A673 (cell line): ENCODE results near the gene TAF7. TPM values are rescaled to one million over a fixed set of nuclear protein-coding genes. Genes with fewer than 3 reads are reported as not detected.

Source experiments
- BruUV-seq: library from RNA; stranded (reverse); fragments of 400-500 nt; replicated peaks from 2 replicates; lab custom pipeline; 2021; lab: Mats Ljungman, UMichigan
- CTCF ChIA-PET: fragments of 300-600 bp; sonication (Branson Sonifier 250); formaldehyde crosslinking; loops from one replicate; lab custom pipeline; 2022; ENCODE audit warnings: antibody characterized with exemption; lab: Charles Lee
- POLR2A ChIA-PET: fragments of 300-600 bp; sonication (Branson Sonifier 250); formaldehyde crosslinking; loops from one replicate; lab custom pipeline; 2022; ENCODE audit warnings: antibody characterized with exemption; ENCODE audit not compliant: low non-redundant PET; lab: Charles Lee
- DNase-seq: peaks from one replicate; pipeline ENCODE4 v3.0.0-alpha.2; 2015; ENCODE audit warnings: low spot score
- H3K27ac ChIP-seq: fragments of 200-600 bp; sonication (generic); 2 replicates; pipeline ENCODE4 v1.5.1; 2016; ENCODE audit warnings: mixed run types, low read depth, mild to moderate bottlenecking, mixed read lengths, antibody characterized with exemption, low read length; ENCODE audit not compliant: poor library complexity, severe bottlenecking
- H3K27me3 ChIP-seq: fragments of 200-600 bp; sonication (generic); replicated peaks from 2 replicates; pipeline ENCODE4 v1.6.1; 2017; ENCODE audit warnings: mixed run types, low read depth, mild to moderate bottlenecking, mixed read lengths, antibody characterized with exemption, low read length; ENCODE audit not compliant: insufficient read depth, poor library complexity
- H3K36me3 ChIP-seq: fragments of 200-600 bp; sonication (generic); 2 replicates; pipeline ENCODE4 v1.6.1; 2016; ENCODE audit warnings: mixed run types, mild to moderate bottlenecking, mixed read lengths, antibody characterized with exemption, low read length; ENCODE audit not compliant: insufficient read depth, poor library complexity, severe bottlenecking
- H3K4me1 ChIP-seq: fragments of 200-600 bp; sonication (generic); 2 replicates; pipeline ENCODE4 v1.6.1; 2017; ENCODE audit warnings: mixed run types, mild to moderate bottlenecking, mixed read lengths, antibody characterized with exemption, low read length; ENCODE audit not compliant: insufficient read depth, poor library complexity, severe bottlenecking
- H3K4me3 ChIP-seq: fragments of 200-600 bp; sonication (generic); 2 replicates; pipeline ENCODE4 v1.5.1; 2016; ENCODE audit warnings: low read depth, mixed run types, mild to moderate bottlenecking, mixed read lengths, low read length; ENCODE audit not compliant: poor library complexity, severe bottlenecking
- H3K9me3 ChIP-seq: fragments of 200-600 bp; sonication (generic); 2 replicates; pipeline ENCODE4 v1.6.1; 2016; ENCODE audit warnings: mixed run types, low read depth, mild to moderate bottlenecking, mixed read lengths, antibody characterized with exemption, low read length; ENCODE audit not compliant: poor library complexity, severe bottlenecking
- CTCF ChIP-seq: fragments of 300-800, 200-600 bp; sonication (generic); conservative IDR thresholded peaks from 2 replicates; pipeline ENCODE4 v1.5.1; 2017; ENCODE audit warnings: low read depth, mild to moderate bottlenecking, antibody characterized with exemption, low read length, moderate library complexity, mixed read lengths
- EZH2 ChIP-seq: fragments of 200-600 bp; sonication (generic); IDR thresholded peaks from 2 replicates; pipeline ENCODE4 v1.6.1; 2017; ENCODE audit warnings: borderline replicate concordance, low read depth, mild to moderate bottlenecking, mixed read lengths, antibody characterized with exemption, low read length; ENCODE audit not compliant: poor library complexity, severe bottlenecking
- intact Hi-C: fragments of 100-400 bp; cut with micrococcal nuclease; formaldehyde crosslinking; loops from one replicate; pipeline ENCODE4 v1.10.0; 2022; ENCODE audit not compliant: unreplicated experiment
- total RNA-seq: library from RNA; stranded (reverse); gene quantifications from 2 replicates; pipeline ENCODE4 v1.2.3, GENCODE V29; 2021

TAF7 gene
- total RNA-seq, 1 experiment from 2014 or later = 73.4 TPM

DNA sequence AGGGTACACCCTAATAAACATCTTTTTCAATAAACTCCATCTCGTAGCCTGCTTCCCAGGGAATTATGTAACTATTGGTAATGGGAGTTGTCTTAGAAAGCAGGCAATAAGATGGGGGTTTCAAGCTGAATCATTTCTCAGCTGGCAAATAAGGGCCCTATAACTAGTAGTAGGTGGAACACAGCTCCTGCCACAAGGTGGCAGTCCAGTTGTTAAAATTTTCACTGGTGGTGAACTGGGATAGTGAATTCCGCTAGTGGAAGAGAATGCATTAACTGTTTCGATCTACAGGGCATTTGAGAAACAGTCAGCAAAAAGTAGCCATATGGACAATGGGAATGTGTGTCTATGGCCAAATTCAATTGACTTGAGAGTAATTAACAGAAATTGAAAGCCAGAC, 47.7 kb downstream of the TAF7 start:
- Histone ChIP-seq H3K9me3 (peaks cover 26% of the 10 kb centered on the region), H3K27ac (no peak overlapping the region), H3K4me3 (no peak overlapping the region), H3K27me3 (no peaks in the 10 kb centered on the region), H3K36me3 (no peaks in the 10 kb centered on the region), H3K4me1 (no peaks in the 10 kb centered on the region)
- TF ChIP-seq CTCF (0 out of 2 replicates have a peak, but pooled peaks have one; percentile 26), EZH2 (no peak)
- intact Hi-C loops = no loop called here
- POLR2A ChIA-PET = interaction anchor here (0.6 kb wide), 1 partner anchor 365 kb away, joined by 3 read pairs; no protein-coding TSS in a partner anchor
- CTCF ChIA-PET = no interaction called here
- BruUV-seq = no TSS peak
- peak; percentile 7 for DNase-seq

- ChIA-PET CTCF (no interaction called here), POLR2A (no interaction called here)
- H3K4me3 ChIP-seq = no peak overlapping the region
- no peaks in the 10 kb centered on the region for H3K4me1 ChIP-seq
- no peak overlapping the region for H3K27ac ChIP-seq
- BruUV-seq = no TSS peak
- DNase-seq = no peak
- peaks cover 53% of the 10 kb centered on the region for H3K9me3 ChIP-seq
- H3K36me3 ChIP-seq = no peaks in the 10 kb centered on the region
- TF ChIP-seq CTCF (no peak), EZH2 (no peak)
- H3K27me3 ChIP-seq = no peaks in the 10 kb centered on the region
- intact Hi-C loops = no loop called here
These were observed 51.4 kb downstream of the TAF7 start for GRCh38 chr5:141269195-141269594.

Other genes starting within 250 kb of the TAF7 start
- 31.3 and 35.0 TPM in 2 replicates for gene PCDHB2, start 226.2 kb downstream of the TAF7 start, total RNA-seq
- 2.6 and 4.9 TPM in 2 replicates for gene PCDHB3, start 220.3 kb downstream of the TAF7 start, total RNA-seq
- gene PCDHB4, start 199.0 kb downstream of the TAF7 start, total RNA-seq = 2.4 and 2.7 TPM in 2 replicates
- 21.0 and 23.6 TPM in 2 replicates for gene PCDHB5, start 185.6 kb downstream of the TAF7 start, total RNA-seq
- gene PCDHB6, start 170.7 kb downstream of the TAF7 start, total RNA-seq = 7.3 and 9.1 TPM in 2 replicates
- 2.0 and 2.3 TPM in 2 replicates for gene PCDHB7, start 148.1 kb downstream of the TAF7 start, total RNA-seq
- 7.7 and 8.5 TPM in 2 replicates for gene PCDHB8, start 143.0 kb downstream of the TAF7 start, total RNA-seq
- 11.3 and 12.8 TPM in 2 replicates for gene PCDHB16, start 138.4 kb downstream of the TAF7 start, total RNA-seq
- 5.6 and 7.9 TPM in 2 replicates for gene PCDHB9, start 133.6 kb downstream of the TAF7 start, total RNA-seq
- gene PCDHB10, start 128.4 kb downstream of the TAF7 start, total RNA-seq = 2.7 and 2.8 TPM in 2 replicates
- 14.2 and 15.3 TPM in 2 replicates for gene PCDHB11, start 121.2 kb downstream of the TAF7 start, total RNA-seq
- gene PCDHB12, start 112.1 kb downstream of the TAF7 start, total RNA-seq = 5.1 and 6.7 TPM in 2 replicates
- gene PCDHB13, start 106.9 kb downstream of the TAF7 start, total RNA-seq = 1.8 and 2.5 TPM in 2 replicates
- 6.9 and 7.4 TPM in 2 replicates for gene PCDHB14, start 97.4 kb downstream of the TAF7 start, total RNA-seq
- gene PCDHB15, start 75.4 kb downstream of the TAF7 start, total RNA-seq = 1.2 and 2.3 TPM in 2 replicates
- 0.88 and 1.0 TPM in 2 replicates for gene SLC25A2, start 16.7 kb downstream of the TAF7 start, total RNA-seq
- 2.2 and 2.3 TPM in 2 replicates for gene PCDHGA1, start 9.7 kb upstream of the TAF7 start, total RNA-seq
- 1.5 and 1.8 TPM in 2 replicates for gene PCDHGA2, start 18.0 kb upstream of the TAF7 start, total RNA-seq
- gene PCDHGA3, start 23.0 kb upstream of the TAF7 start, total RNA-seq = 0.85 and 0.97 TPM in 2 replicates
- gene PCDHGB1, start 29.3 kb upstream of the TAF7 start, total RNA-seq = 7.6 TPM in 2 replicates
- 2.9 and 3.5 TPM in 2 replicates for gene PCDHGA4, start 34.2 kb upstream of the TAF7 start, total RNA-seq
- 6.2 and 6.5 TPM in 2 replicates for gene PCDHGB2, start 39.2 kb upstream of the TAF7 start, total RNA-seq
- 2.4 and 2.6 TPM in 2 replicates for gene PCDHGA5, start 43.4 kb upstream of the TAF7 start, total RNA-seq
- gene PCDHGB3, start 49.5 kb upstream of the TAF7 start, total RNA-seq = 3.3 and 3.4 TPM in 2 replicates
- gene PCDHGA6, start 53.1 kb upstream of the TAF7 start, total RNA-seq = 20.2 and 21.6 TPM in 2 replicates
- 9.6 and 10.9 TPM in 2 replicates for gene PCDHGA7, start 62.0 kb upstream of the TAF7 start, total RNA-seq
- 2.5 and 3.3 TPM in 2 replicates for gene PCDHGB4, start 66.9 kb upstream of the TAF7 start, total RNA-seq
- gene PCDHGA8, start 71.8 kb upstream of the TAF7 start, total RNA-seq = 2.2 and 2.6 TPM in 2 replicates
- gene PCDHGB5, start 77.2 kb upstream of the TAF7 start, total RNA-seq = 43.3 and 45.0 TPM in 2 replicates
- 5.0 and 6.6 TPM in 2 replicates for gene PCDHGA9, start 82.0 kb upstream of the TAF7 start, total RNA-seq
- 4.5 and 4.6 TPM in 2 replicates for gene PCDHGB6, start 87.2 kb upstream of the TAF7 start, total RNA-seq
- 3.6 TPM in 2 replicates for gene PCDHGA10, start 92.2 kb upstream of the TAF7 start, total RNA-seq
- 3.7 and 4.0 TPM in 2 replicates for gene PCDHGB7, start 96.9 kb upstream of the TAF7 start, total RNA-seq
- 34.9 and 35.5 TPM in 2 replicates for gene PCDHGA11, start 100.3 kb upstream of the TAF7 start, total RNA-seq
- gene PCDHGA12, start 109.7 kb upstream of the TAF7 start, total RNA-seq = 3.5 and 3.6 TPM in 2 replicates
- 103 and 112 TPM in 2 replicates for gene PCDHGC3, start 155.2 kb upstream of the TAF7 start, total RNA-seq
- gene PCDHGC4, start 164.2 kb upstream of the TAF7 start, total RNA-seq = 3.6 and 3.8 TPM in 2 replicates
- gene PCDHGC5, start 168.3 kb upstream of the TAF7 start, total RNA-seq = 3.4 and 3.6 TPM in 2 replicates